OCI-LY1 (cell line): ENCODE data around the gene TSACC.

ENCODE experiments used
- CTCF ChIP-seq: fragments of 200-600 bp; sonication (generic), shearing (Covaris generic); IDR thresholded peaks from 2 replicates; pipeline ENCODE4 v1.5.1; 2017; ENCODE audit warnings: mild to moderate bottlenecking, antibody characterized with exemption, low read length, moderate library complexity, mixed read lengths
- EZH2 ChIP-seq: fragments of 200-600 bp; sonication (generic), shearing (Covaris generic); IDR thresholded peaks from 2 replicates; pipeline ENCODE4 v1.8.0; 2017; ENCODE audit warnings: borderline replicate concordance, mixed run types, mild to moderate bottlenecking, antibody characterized with exemption, low read length, moderate library complexity, mixed read lengths

GRCh38 chr1:156338180-156338976, at the start of gene TSACC, which contains the start of gene CCT3:
- TF ChIP-seq CTCF (no peak), EZH2 (no peak)
